A204.1 (cell line): ENCODE measurements around the gene NOP16.

Experiments
- FAIRE-seq: peaks from 2 replicates; lab custom pipeline; 2012; peaks lifted over from hg19 to GRCh38; lab: Jason Lieb, UNC

The NOP16 gene

GRCh38 chr5:176384366-176384930 is 4.0 kb downstream of the NOP16 start:
- FAIRE-seq = no peak

DNA sequence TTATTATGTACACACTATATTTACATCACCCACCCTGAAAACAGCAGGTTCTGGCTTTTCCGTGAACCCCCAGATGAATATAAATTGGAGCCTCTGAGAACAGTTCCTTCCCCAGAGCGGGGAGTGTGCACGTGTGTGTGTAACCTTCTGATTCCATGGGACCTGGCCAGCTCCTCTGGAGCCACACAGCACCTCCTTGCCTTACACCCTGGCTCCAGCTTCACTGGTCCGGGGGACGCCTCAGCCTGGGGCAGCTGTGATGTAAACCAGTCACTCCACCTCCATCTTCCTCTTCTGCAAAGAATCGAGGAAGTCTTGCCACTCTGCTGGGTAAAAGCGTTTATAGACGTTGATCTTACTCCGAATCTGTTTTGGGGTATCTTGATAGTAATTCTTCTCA is 4.4 kb downstream of the NOP16 start:
- no peak for FAIRE-seq

GRCh38 chr5:176383248-176383905 is 5.0 kb downstream of the NOP16 start:
- no peak for FAIRE-seq

GRCh38 chr5:176382721-176383120 is 5.7 kb downstream of the NOP16 start:
- no peak for FAIRE-seq

- no peak for FAIRE-seq
These were observed 6.4 kb downstream of the NOP16 start for GRCh38 chr5:176381979-176382378.

DNA sequence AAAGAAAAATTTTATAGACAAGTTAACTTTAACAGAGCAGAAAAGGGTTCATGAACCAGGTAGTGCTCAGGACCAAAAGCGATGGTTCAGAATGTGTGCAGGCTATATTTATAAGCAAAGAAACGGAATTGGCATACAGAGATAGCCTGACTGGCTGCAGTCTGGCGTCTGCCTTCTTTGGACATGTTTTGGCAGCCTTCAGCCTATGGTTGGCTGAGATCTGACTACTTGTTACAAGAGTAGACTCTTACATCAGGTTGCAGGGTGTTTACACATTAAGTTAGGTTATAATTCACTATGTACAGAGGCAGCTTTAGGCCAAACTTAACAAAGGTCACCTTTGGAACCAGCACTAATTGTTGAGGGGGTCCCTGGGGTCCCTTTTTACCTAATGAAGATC is 7.0 kb downstream of the NOP16 start:
- FAIRE-seq = no peak

DNA sequence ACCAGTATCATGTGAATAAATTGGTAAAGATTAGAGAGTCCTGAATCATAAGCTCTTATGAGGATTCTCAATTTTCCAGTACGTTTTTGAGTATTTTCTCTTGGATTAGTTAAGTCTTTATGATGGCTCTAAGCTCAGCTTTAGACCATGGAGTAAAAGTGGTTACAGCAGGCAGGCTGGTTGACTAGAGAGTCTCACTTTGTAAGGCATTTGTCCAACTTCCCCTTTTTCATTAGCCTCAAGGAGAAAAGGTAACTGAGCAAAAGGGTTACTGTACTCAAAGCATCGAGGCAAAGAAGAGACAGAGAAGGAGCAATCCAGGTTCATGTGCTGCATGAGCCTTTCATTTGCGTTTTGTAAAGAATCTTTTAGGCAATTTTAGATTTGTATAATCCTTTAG is 8.5 kb downstream of the NOP16 start:
- FAIRE-seq = no peak

DNA sequence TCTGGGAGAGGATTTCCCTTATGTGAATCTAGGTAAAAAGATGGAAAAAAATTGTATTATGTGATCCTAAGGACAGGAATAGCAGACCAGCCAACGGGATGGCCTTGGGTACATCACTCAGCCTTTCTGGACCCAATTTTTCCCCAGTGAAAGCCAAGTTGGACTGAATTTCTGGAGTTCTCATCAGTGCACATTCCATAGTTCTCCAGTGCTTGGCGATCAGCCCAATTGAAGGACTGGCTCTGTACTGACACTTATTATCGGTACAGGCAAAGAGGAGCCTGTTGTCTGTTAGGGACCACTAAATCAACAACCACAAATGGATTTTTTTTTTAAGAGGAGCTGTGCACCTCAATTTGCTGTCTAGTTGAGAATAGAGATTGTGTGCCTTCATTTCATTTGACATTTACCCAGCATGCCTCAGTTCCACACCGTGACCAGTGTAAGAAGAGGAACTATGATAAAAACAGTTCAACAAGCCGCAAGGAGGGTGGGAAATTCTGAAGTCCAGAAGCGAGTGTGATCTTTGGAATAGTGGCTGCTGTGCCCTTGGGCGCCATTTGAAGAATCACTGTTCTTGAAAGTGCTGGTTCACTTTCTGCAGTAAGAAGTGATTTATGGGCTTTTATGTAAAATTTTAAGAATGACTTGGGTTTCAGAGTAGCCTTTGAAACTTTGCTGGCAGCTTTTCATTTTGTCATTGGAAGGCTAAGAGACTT is 15.1 kb downstream of the NOP16 start:
- FAIRE-seq = no peak

GRCh38 chr5:176371621-176372539 is 16.5 kb downstream of the NOP16 start:
- no peak for FAIRE-seq

GRCh38 chr5:176369934-176370711 is 18.3 kb downstream of the NOP16 start:
- no peak for FAIRE-seq

- FAIRE-seq = no peak
These were observed 19.7 kb downstream of the NOP16 start for GRCh38 chr5:176368726-176369125.

DNA sequence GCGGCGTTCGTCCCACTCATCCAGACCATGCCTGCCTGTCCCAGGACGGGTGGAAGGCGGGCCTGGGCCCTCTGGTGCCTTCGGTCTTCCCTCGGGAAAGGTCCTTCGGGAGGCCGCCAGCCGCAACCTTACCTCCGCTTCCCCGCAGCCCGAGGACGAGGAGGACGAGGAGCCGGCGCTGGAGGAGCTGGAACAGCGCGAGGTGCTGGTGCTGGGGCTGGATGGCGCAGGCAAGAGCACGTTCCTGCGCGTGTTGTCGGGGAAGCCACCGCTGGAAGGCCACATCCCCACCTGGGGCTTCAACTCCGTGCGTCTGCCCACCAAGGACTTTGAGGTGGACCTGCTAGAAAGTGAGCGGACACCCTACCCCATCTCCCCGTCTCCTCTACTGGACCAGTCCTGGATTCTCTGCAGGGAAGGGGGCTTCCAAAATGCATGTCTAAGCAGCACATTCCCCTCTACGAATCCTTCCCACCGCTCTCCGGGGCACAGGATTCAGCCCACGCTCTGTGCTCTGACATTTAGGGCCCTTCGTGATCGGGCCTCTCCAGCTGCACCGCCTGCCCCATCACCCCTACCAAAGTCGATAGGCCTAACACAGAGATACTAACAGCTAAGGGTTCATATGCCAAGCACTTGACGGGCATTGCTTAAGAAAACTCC is 22.0 kb downstream of the NOP16 start:
- FAIRE-seq = no peak

GRCh38 chr5:176365351-176366231 is 22.8 kb downstream of the NOP16 start, which contains the start of gene ARL10:
ARL10 (plus strand) TSS chr5:176365487; CDS start chr5:176365564, 77 bp downstream.
- no peak for FAIRE-seq

DNA sequence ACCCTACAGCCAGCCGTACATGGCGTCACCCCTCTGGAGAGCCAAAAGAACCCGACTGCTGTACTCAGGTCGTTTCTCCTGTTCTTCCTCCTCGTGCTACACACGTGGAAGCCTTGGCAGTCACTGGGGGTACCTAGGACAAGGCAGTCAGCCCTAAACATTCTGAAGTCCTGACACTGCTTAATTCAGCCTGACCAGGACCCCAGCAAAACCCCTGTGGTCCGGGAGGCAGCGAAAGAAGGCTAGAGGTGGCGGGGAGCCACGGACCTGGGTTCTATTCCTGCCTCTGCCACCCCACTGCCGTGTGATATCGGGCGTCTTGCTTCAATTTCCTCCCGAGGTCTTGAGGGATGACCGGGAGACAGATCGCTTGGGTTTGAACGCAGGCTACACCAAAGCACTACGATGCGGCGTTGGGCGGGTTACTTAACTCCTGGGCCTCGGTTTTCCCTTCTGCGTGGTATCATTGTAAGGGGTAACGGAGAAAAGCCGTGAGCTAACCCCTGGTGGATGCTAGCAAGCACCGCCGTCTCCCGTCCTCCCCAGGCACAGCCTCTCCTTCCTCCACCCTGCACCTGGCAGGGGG is 23.5 kb downstream of the NOP16 start:
- FAIRE-seq = no peak

DNA sequence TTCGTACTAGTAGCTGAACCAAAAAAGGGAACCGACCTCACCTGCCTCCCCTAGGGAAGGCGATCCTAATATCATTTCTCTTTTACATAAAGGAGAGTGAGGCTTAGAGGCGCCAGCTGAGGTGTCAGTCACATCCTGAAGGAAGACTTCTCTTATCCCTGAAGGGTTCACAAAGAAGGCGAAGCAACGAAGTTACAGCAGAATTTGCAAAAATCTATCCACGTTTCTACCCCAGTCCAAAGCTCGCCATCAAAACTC is 26.2 kb downstream of the NOP16 start:
- no peak for FAIRE-seq

DNA sequence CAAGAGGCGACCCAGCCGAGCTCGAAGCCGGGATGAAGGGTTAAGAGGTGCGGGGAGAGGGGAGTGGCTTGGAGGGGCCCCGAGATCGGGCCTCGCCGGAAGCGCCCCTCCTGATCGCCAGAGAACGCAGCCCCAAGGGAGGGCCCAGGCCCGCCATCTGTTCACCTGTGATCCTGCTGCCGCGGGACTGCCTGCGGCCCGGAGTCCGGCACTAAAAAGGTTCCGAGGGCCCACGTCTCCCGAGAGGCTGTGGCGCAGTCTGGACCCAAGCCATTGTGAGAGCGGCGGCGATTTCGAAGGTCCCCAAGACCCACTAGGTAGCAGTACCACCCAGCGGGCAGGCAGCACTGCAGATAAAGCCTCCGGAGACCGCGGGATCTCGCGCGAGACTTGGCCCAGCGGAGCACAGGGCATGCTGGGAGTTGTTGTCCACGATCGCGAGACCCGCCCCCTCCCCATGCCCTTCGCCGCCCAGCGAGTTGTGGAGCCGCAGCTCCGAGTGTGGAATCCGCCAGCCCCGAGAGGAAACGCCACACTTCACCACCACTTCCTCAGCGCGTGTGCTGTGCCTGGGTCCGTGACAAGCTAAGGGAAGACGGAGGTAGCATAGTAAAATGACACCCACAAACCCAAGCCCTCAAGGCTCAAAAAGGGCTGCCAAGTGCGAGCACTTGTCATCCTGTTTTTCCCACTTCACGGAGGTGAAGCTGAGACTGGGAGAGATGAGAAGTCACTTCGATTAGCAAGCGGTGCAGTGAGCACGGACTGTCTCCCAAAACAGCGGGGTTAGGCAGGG is 26.8 kb downstream of the NOP16 start, which contains the start of gene KIAA1191:
KIAA1191 (minus strand) TSS at position 328 of the 796 bp plus-strand sequence. CDS start 2,256 bp downstream, outside the sequence.
- FAIRE-seq = no peak

GRCh38 chr5:176360894-176361436 is 27.4 kb downstream of the NOP16 start:
- no peak for FAIRE-seq

DNA sequence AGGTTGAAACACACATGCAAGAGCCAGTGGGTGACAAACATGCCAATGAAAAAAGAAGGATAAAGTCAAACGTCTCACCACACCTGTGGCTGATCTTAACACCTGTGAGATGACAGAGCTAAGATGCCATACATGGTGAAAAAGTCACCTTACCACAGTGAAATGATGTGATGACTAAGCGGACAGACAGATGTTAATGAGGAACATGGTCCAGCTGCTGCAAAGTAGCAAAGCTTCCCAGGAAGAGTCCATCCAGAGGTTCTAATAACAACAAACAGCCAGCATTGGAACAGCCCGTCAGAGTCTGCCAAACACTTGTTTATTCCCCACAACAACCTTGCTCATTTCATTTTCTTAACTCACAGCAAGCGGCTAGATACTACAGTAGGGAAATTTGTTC is 28.7 kb downstream of the NOP16 start:
- no peak for FAIRE-seq

- FAIRE-seq = no peak
These were observed 32.2 kb downstream of the NOP16 start for GRCh38 chr5:176356179-176356566.
